LoVo (cell line): ENCODE data around the gene TMEM44.
A peak's percentile ranks its signal among the peaks of the same experiment; 100 is the strongest.
"Not testable (repeated sequence)": the region's sequence is repeated elsewhere in the genome, so short reads cannot be mapped to it uniquely, and the experiment has no call there.

Experiments used
- DNase-seq: peaks from one replicate; pipeline ENCODE4 v3.0.0-alpha.2; 2016; ENCODE audit warnings: low spot score

Gene TMEM44

GRCh38 chr3:194610689-194611088 lies 22.5 kb downstream of the TMEM44 start:
- no peak for DNase-seq

GRCh38 chr3:194609601-194610000 lies 23.6 kb downstream of the TMEM44 start:
- DNase-seq: no peak

GRCh38 chr3:194608981-194609380 lies 24.2 kb downstream of the TMEM44 start:
- no peak for DNase-seq

DNA sequence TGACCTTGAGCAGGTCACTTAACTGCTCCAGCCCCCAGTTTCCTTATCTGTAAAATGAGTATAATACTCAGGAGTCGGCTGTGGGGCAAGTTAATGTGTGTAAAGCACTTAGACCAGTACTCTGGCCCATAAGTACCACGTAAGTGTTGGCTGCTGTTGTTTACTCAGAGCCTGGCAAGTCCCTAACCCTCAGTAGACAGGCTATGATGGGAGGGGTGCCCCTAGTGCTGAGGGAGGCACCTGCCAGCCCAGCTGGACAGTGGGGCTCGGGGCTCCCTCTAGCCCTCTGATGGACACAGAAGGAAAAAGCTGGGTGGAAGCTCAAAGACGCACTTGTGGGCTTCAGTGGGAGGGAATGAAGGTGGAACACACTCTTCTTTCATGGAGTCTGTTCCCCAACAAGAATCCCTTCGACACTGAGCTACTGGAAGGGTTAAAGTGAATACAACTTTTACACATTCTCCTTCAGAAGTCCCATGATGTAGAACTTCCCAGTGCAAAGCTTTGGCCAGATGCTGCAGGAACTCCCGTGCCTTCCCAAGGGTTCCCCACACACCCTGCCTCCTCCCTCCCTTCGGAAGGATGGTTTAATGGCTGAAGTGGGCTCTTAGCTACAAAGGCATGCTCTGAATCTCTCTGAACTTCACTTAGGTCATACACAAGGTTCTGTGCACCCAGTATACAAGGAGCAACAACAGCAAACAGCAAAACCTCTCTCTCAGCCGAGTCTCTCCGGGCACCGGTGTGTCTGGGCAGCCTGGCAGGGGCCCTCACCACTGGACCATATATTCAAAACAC lies 25.4 kb downstream of the TMEM44 start:
- DNase-seq: no peak

DNA sequence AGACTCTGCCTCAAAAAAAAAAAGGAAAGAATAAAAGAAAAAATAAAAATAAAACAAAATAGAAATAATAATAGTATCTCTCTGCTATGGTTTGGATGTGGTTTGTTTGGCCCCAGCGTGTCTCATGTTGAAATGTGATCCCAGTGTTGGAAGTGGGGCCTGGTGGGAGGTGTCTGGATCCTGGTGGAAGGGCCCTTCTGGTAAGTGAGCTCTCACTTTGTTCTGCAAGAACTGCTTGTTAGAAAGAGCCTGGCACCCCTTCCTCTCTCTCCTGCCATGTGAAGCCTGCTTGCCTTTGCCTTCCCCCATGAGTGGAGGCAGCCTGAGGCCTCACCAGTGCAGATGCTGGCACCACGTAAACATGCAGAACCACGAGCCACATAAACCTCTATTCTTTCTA lies 26.3 kb downstream of the TMEM44 start:
- no peak for DNase-seq

DNA sequence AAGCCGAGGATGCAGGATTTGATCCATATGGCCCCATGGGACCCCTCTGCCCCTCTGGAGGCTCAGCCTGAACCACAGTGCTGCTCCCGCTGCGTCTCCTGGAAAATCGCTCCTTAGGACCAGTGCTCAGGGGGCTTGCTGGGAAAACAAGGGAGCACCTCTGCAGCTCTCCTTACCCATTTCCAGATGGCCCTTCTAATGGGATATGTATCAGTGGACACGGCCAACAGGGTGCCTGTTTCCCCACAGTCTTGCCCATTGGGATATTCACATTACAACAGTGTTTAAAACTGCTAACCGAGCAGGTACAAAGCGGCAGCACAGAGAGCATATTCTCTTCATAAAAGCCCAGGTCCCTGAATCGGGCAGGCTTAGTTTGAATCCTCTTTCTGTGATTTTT lies 27.1 kb downstream of the TMEM44 start:
- DNase-seq: no peak

DNA sequence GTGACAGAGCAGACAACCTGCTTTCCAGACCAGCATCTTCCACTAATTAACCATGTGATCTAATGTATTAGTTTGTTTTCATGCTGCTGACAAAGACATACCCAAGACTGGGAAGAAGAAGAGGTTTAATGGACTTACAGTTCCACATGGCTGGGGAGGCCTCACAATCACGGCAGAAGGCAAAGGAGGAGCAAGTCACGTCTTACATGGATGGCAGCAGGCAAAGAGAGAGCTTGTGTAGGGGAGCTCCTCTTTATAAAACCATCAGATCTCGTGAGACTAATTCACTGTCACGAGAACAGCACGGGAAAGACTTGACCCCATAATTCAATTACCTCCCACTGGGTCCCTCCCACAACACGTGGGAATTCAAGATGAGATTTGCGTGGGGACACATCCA lies 27.9 kb downstream of the TMEM44 start:
- not testable (repeated sequence) for DNase-seq

DNA sequence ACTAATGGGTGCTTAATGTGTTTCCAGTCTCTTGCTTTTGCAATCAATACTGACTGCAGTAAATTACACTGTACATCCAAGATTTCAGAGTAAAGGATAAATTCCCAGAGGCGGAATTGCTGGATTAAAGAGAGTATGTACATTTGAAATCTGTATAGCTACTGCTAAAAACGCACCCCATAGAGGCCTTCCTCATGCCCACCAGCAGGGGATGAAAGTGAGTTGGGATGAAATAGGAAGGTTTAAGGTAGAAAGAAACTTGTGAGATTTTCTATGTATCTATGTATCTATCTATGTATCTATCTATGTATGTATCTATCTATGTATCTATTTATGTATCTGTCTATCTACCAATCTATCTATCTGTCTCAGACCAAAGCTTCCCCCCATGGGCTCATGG lies 28.4 kb downstream of the TMEM44 start:
- DNase-seq: no peak

- no peak for DNase-seq
These were observed 29.1 kb downstream of the TMEM44 start for GRCh38 chr3:194604126-194604525.

- DNase-seq: no peak
These were observed 30.5 kb downstream of the TMEM44 start for GRCh38 chr3:194602669-194603171.

DNA sequence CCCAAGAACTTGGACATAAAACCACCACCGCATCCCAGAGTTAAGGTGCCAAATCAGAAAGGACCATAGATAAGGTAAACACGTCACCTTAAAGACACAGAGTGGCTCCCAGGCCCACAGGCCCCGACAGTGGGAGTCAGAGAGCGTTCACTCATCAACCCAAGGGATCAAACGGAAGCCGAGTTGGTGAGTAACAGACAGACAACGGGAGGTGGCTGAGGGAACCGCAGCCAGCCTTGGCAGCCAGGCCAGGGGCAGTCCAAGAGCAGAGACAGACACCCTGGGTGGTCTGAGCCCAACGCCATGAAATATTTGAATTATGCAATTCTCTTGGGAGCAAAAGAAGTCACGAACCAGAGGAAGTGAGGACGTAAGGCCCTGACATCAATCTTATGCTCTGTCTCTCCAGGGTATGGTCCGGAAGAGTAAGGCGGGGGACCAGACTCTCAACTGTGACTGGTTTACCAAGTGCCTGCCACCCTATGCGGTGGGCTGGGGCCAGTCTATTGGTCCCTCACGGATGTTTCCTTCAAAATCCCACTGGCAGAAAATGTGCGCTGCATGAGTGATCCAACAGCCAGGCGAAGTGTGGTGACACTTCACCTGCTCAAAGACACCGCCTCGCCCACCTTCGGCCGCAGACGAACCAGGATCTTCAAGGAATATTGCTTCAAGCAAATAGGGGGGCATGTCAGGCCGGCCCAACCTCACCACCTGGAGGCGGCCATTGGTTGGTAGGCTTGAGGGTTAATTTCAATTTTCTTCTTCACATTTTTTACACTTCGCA lies 34.3 kb downstream of the TMEM44 start:
- DNase-seq: no peak

DNA sequence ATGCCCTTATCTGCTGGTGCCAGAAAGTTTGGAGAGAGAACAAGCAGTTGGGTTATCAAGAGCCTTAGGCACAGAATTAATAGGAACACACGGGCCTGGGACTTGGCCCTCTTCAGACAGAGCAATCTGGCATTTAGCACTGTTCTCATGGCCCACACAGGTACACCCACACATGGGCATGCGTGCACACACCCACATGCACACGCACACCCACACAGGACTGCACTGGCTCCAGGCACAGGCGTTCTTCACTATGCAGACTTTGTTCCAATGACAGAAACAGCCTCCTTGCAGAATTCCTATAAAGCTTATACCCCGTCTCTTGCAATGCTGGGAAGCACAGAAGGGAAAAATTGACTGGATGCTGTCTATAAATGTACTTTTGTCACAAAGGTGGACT lies 36.3 kb downstream of the TMEM44 start:
- no peak for DNase-seq

GRCh38 chr3:194592798-194593752 lies 40.1 kb downstream of the TMEM44 start:
- peak; percentile 89 for DNase-seq

- DNase-seq: no peak
These were observed 44.5 kb downstream of the TMEM44 start for GRCh38 chr3:194588741-194589140.

- DNase-seq: no peak
These were observed 45.0 kb downstream of the TMEM44 start for GRCh38 chr3:194588236-194588635.

DNA sequence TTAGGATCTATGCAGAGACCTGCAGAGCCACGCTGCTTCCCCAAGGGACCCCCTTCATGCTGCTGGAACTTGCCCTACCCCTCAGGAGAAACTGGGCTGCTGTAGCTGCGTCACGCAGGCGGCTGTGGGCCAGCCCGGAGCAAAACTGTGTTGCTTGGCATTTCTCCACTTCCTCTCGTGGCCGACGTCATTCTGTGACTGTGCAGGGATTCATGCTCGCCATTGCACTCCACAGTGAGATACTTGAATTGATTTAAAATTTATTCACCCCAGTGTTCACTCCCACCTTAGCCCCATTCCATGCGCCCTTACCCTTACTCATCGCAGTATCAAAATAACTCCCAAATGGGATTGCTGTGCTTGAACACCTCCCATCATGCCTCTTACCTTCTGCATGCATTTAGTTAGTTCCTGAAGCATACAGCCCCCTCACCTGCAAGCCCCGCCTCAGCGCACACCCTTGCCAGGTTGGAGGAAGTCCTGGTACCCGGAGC lies 45.7 kb downstream of the TMEM44 start:
- DNase-seq: no peak

GRCh38 chr3:194586836-194587235 lies 46.4 kb downstream of the TMEM44 start:
- no peak for DNase-seq

- no peak for DNase-seq
These were observed 47.3 kb downstream of the TMEM44 start for GRCh38 chr3:194585880-194586281.

DNA sequence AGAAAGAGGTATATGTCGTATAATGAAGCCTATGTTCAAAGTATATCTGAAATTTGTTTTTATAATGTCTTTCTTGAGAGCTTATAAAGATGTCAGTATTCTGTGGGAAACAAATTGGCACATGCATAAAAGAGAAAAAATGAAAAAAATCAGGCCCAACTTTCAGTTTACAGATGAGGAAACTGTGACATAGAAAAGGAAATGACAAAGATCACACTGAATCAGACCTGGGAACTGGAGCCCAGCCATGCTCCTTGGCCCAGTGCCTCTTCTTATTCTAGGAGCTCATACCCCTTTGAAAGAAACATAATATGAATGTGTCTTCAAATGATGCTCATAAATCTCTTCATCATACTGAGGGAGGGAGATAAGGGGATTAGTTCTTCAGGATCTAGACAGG lies 48.4 kb downstream of the TMEM44 start:
- peak; percentile 23 for DNase-seq

GRCh38 chr3:194584320-194584776 lies 48.9 kb downstream of the TMEM44 start:
- no peak for DNase-seq

DNA sequence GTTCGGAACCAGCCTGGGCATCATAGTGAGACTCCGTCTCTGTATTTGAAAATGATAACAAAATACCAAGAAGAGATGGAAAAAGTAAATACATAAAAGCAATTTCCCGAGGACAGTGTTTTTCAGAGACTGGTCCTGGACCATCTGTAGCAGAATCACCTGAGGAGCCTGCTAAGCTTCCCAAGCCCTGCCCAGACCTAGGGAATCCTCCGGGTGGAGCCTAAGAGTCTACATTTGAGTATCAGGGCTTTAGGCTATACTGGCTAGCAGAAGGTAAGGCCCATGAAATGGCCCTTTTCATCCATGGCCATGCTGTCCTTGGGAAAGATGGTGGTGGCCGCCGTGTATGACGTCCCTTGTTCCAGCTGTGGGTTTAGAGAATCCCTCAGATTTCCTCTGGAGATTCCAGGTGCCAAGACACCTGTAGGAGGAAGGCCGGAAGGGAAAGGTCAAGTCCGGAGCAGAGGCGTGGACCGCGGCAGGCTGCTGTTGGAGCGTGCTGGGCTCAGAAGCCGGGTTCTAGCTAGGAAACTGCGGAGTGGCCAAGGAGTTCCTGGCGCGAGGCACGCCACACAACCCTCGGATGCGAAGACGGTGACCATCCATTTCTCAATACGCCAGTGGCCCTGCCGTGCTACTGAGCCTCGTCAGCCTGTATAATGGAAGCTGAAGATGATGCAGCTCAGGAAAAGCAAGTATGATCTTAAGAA lies 50.9 kb downstream of the TMEM44 start:
- DNase-seq: no peak
